Measurements from ENCODE around the gene ATP5ME. TPM values are rescaled to one million over a fixed set of nuclear protein-coding genes. Genes with fewer than 3 reads are reported as not detected.

Gene ATP5ME
- total and polyA plus RNA-seq, 2 of the 13 experiments (the other 11 are each of a cell fraction or from before 2014, with no cell fraction given) = 305 to 753 TPM

GRCh38 chr4:663438-664428 lies 10.3 kb downstream of the ATP5ME start (continued):
- peak; percentile 31; the same call in 1 of the 2 replicates for TF ChIP-seq HNF1B (CRISPR knock-in tag; IDR thresholded peaks at IDR 0.05)
- TF ChIP-seq ZNF549 (CRISPR knock-in tag; IDR thresholded peaks at IDR 0.05) = no peak
- no peak for TF ChIP-seq TBL1XR1 (IDR thresholded peaks at IDR 0.05; ENCODE audit: borderline replicate concordance, low read length, partially characterized antibody)
- no peak for TF ChIP-seq ZNF773 (CRISPR knock-in tag; IDR thresholded peaks at IDR 0.05; ENCODE audit: borderline replicate concordance)
- TF ChIP-seq ZNF18 (CRISPR knock-in tag; IDR thresholded peaks at IDR 0.05; ENCODE audit: insufficient replicate concordance) = no peak
- peak; percentile 47 for TF ChIP-seq CTCF (CRISPR knock-in tag; IDR thresholded peaks at IDR 0.05)
- TF ChIP-seq TP53 (CRISPR knock-in tag; conservative IDR thresholded peaks at IDR 0.05) = no peak
- peak; percentile 25; the same call in 1 of the 2 replicates for TF ChIP-seq MYC (CRISPR knock-in tag; IDR thresholded peaks at IDR 0.05; ENCODE audit: borderline replicate concordance)
- no peak for TF ChIP-seq SIX1 (CRISPR knock-in tag; IDR thresholded peaks at IDR 0.05; ENCODE audit: borderline replicate concordance)
- TF ChIP-seq CENPX (CRISPR knock-in tag; IDR thresholded peaks at IDR 0.05) = no peak
- TF ChIP-seq FOXK2 (IDR thresholded peaks at IDR 0.05) = no peak
- TF ChIP-seq RNF2 (conservative IDR thresholded peaks at IDR 0.05; ENCODE audit: low read depth) = no peak
- TF ChIP-seq, protein P1, sequence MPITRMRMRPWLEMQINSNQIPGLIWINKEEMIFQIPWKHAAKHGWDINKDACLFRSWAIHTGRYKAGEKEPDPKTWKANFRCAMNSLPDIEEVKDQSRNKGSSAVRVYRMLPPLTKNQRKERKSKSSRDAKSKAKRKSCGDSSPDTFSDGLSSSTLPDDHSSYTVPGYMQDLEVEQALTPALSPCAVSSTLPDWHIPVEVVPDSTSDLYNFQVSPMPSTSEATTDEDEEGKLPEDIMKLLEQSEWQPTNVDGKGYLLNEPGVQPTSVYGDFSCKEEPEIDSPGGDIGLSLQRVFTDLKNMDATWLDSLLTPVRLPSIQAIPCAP (CRISPR knock-in tag; IDR thresholded peaks at IDR 0.05; ENCODE audit: low read depth) = no peak
- no peak for TF ChIP-seq FUBP1 (CRISPR knock-in tag; IDR thresholded peaks at IDR 0.05; ENCODE audit: borderline replicate concordance)
- no peak for TF ChIP-seq KDM3A (CRISPR knock-in tag; IDR thresholded peaks at IDR 0.05; ENCODE audit: low read depth)
- no peak for TF ChIP-seq ZNF776 (CRISPR knock-in tag; IDR thresholded peaks at IDR 0.05)
- TF ChIP-seq HIVEP1 (CRISPR knock-in tag; IDR thresholded peaks at IDR 0.05) = no peak
- no peak for TF ChIP-seq HNRNPLL (IDR thresholded peaks at IDR 0.05; ENCODE audit: low read depth, low read length, poor library complexity, severe bottlenecking)
- 0 out of 2 replicates have a peak, but pooled peaks have one; percentile 11 for TF ChIP-seq ETV5 (CRISPR knock-in tag; IDR thresholded peaks at IDR 0.05; ENCODE audit: borderline replicate concordance)
- no peak for TF ChIP-seq NCOR1 (IDR thresholded peaks at IDR 0.05; ENCODE audit: borderline replicate concordance, low read length)

All from HepG2 (cell line).